ENCODE results near the gene MAP3K5. TPM values are rescaled to one million over a fixed set of nuclear protein-coding genes. Genes with fewer than 3 reads are reported as not detected.

The MAP3K5 gene
- total RNA-seq, 4 donors from 2014 or later = 26.9 to 64.5 (median 34.0) TPM

DNA sequence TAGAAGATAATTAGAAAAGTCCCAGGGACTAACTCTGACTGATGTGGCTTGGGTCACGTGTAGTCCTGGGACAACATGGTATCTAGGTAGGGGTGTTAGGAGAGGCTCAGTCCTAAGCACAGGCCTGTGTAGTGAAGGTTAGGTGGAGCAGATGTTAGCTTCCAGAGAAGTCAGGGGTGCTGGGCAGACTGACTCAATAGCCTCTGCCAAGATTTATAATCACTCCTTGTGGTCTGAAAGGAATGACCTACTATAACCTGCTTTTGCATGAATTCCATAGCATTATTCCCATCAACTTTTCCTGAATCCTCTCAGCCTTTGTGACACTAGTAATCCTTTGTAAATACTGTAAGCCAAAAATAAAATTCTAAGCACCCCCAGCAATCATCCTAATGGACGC, 19.9 kb upstream of the MAP3K5 start:
- DNase-seq (ENCODE audit: low spot score in 2 of 2) = no peak
- Histone ChIP-seq H3K9me3 (peaks cover 0 to 3% (median 0%) of the 10 kb centered on the region in 4 donors), H3K27me3 (no peaks in the 10 kb centered on the region), H3K4me3 (no peak overlapping the region), H3K36me3 (no peaks in the 10 kb centered on the region), H3K27ac (no peak overlapping the region), H3K4me1 (no peaks in the 10 kb centered on the region)
- 84 to 86% methylated on average over 2 of the region's 2 CpGs for WGBS, 2 donors
- TF ChIP-seq EP300 (IDR thresholded peaks at IDR 0.05) (no peak), POLR2A (IDR thresholded peaks at IDR 0.05) (no peak)
- TF ChIP-seq, protein P1, sequence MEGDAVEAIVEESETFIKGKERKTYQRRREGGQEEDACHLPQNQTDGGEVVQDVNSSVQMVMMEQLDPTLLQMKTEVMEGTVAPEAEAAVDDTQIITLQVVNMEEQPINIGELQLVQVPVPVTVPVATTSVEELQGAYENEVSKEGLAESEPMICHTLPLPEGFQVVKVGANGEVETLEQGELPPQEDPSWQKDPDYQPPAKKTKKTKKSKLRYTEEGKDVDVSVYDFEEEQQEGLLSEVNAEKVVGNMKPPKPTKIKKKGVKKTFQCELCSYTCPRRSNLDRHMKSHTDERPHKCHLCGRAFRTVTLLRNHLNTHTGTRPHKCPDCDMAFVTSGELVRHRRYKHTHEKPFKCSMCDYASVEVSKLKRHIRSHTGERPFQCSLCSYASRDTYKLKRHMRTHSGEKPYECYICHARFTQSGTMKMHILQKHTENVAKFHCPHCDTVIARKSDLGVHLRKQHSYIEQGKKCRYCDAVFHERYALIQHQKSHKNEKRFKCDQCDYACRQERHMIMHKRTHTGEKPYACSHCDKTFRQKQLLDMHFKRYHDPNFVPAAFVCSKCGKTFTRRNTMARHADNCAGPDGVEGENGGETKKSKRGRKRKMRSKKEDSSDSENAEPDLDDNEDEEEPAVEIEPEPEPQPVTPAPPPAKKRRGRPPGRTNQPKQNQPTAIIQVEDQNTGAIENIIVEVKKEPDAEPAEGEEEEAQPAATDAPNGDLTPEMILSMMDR (IDR thresholded peaks at IDR 0.05) = no peak

GRCh38 chr6:136811272-136811671, 19.0 kb upstream of the MAP3K5 start:
- Histone ChIP-seq H3K27me3 (no peaks in the 10 kb centered on the region), H3K27ac (no peak overlapping the region), H3K4me1 (no peaks in the 10 kb centered on the region), H3K9me3 (peaks cover 0 to 3% (median 0%) of the 10 kb centered on the region in 4 donors), H3K4me3 (no peak overlapping the region), H3K36me3 (no peaks in the 10 kb centered on the region)
- TF ChIP-seq POLR2A (IDR thresholded peaks at IDR 0.05) = no peak
- TF ChIP-seq, protein P1 (IDR thresholded peaks at IDR 0.05) = no peak
- no peak for TF ChIP-seq EP300 (IDR thresholded peaks at IDR 0.05)
- no peak for DNase-seq (ENCODE audit: low spot score in 2 of 2)

GRCh38 chr6:136809091-136809860, 17.0 kb upstream of the MAP3K5 start:
- WGBS, 2 donors = 86 to 88% methylated on average over 7 of the region's 7 CpGs
- TF ChIP-seq EP300 (IDR thresholded peaks at IDR 0.05) (no peak), POLR2A (IDR thresholded peaks at IDR 0.05) (no peak)
- TF ChIP-seq, protein P1 (IDR thresholded peaks at IDR 0.05) = no peak
- no peak overlapping the region for H3K27ac ChIP-seq
- H3K27me3 ChIP-seq = no peaks in the 10 kb centered on the region
- H3K4me1 ChIP-seq = no peaks in the 10 kb centered on the region
- DNase-seq (ENCODE audit: low spot score in 2 of 2) = no peak
- no peaks in the 10 kb centered on the region for H3K9me3 ChIP-seq
- H3K4me3 ChIP-seq = no peak overlapping the region
- H3K36me3 ChIP-seq = no peaks in the 10 kb centered on the region

GRCh38 chr6:136803608-136804007, 11.3 kb upstream of the MAP3K5 start:
- Histone ChIP-seq H3K27me3 (no peaks in the 10 kb centered on the region), H3K36me3 (no peaks in the 10 kb centered on the region), H3K27ac (no peak overlapping the region), H3K9me3 (no peaks in the 10 kb centered on the region), H3K4me1 (no peaks in the 10 kb centered on the region), H3K4me3 (no peak overlapping the region)
- TF ChIP-seq POLR2A (IDR thresholded peaks at IDR 0.05) (no peak), EP300 (IDR thresholded peaks at IDR 0.05) (no peak)
- TF ChIP-seq, protein P1 (IDR thresholded peaks at IDR 0.05) = no peak
- DNase-seq (ENCODE audit: low spot score in 2 of 2) = no peak
- WGBS, 2 donors = 87 to 89% methylated on average over 1 of the region's 1 CpG

DNA sequence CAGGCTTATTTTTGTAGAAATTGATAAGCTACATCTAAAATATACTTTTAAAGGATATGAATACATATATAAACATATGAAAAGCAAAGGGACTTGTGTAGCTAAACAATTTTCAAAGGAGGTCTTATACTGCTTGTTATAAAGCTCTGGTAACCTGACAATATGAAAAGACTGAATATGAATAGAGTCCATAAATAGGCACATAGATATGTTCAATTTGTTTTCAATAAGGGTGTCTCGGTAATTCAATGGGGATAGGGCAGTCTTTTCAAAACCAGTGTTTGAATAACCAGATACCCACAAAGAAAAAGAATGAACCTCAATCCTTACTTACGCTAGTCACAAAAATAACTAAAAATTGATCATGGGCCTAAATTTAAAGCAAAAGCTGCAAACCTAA, 9.3 kb upstream of the MAP3K5 start:
- no peak overlapping the region for H3K27ac ChIP-seq
- H3K4me1 ChIP-seq = no peaks in the 10 kb centered on the region
- H3K9me3 ChIP-seq = peaks cover 0 to 6% (median 0%) of the 10 kb centered on the region in 4 donors
- H3K4me3 ChIP-seq = no peak overlapping the region
- H3K27me3 ChIP-seq = no peaks in the 10 kb centered on the region
- TF ChIP-seq POLR2A (IDR thresholded peaks at IDR 0.05) = no peak
- TF ChIP-seq, protein P1 (IDR thresholded peaks at IDR 0.05) = no peak
- TF ChIP-seq EP300 (IDR thresholded peaks at IDR 0.05) = no peak
- H3K36me3 ChIP-seq = no peaks in the 10 kb centered on the region
- 86 to 92% methylated on average over 2 of the region's 2 CpGs for WGBS, 2 donors
- no peak for DNase-seq (ENCODE audit: low spot score in 2 of 2)
